Left ventricle myocardium inferior (tissue), 1 donor: ENCODE results near the gene GRM8. TPM values are rescaled to one million over a fixed set of nuclear protein-coding genes. Genes with fewer than 3 reads are reported as not detected.

Experiments
- DNase-seq: peaks from one replicate; pipeline ENCODE4 v3.0.0-alpha.2; 2020
- H3K27ac ChIP-seq: fragments of 200-600 bp; replicated peaks from 2 replicates; pipeline ENCODE4 v1.8.0; 2021
- H3K27me3 ChIP-seq: fragments of 200-600 bp; 2 replicates; pipeline ENCODE4 v1.8.0; 2021; ENCODE audit warnings: low read depth
- H3K36me3 ChIP-seq: fragments of 200-600 bp; 2 replicates; pipeline ENCODE4 v1.8.0; 2021
- H3K4me1 ChIP-seq: fragments of 200-600 bp; 2 replicates; pipeline ENCODE4 v1.8.0; 2021
- H3K4me3 ChIP-seq: fragments of 200-600 bp; 2 replicates; pipeline ENCODE4 v1.8.0; 2021; ENCODE audit warnings: mild to moderate bottlenecking, moderate library complexity
- H3K9me3 ChIP-seq: fragments of 200-600 bp; replicated peaks from 2 replicates; pipeline ENCODE4 v1.8.0; 2021
- intact Hi-C: fragments of 100-400 bp; cut with micrococcal nuclease; formaldehyde crosslinking; loops from one replicate; pipeline ENCODE4 v1.11.0; 2022
- total RNA-seq: library from RNA; stranded (reverse); fragmentation: NEBNext Ultra II Directional; extraction: Animal tissue kit (Norgen Biotek cat#: 25700); gene quantifications from one replicate; pipeline ENCODE4 v1.2.1, GENCODE V29; 2021
- TF ChIP-seq, protein P1 (sequence below): fragments of 200-600 bp; IDR thresholded peaks from 2 replicates; pipeline ENCODE4 v1.8.0; 2021; ENCODE audit warnings: antibody characterized with exemption, mild to moderate bottlenecking, borderline replicate concordance
- donor health status: DM: no; HTN: yes; CAD: no; lungs with severe emphysema.

The GRM8 gene
- total RNA-seq, 1 donor from 2014 or later: 0.69 TPM

- intact Hi-C loops: no loop called here
- Histone ChIP-seq H3K27ac (no peak overlapping the region), H3K9me3 (no peaks in the 10 kb centered on the region), H3K27me3 (no peaks in the 10 kb centered on the region), H3K36me3 (no peaks in the 10 kb centered on the region), H3K4me1 (no peaks in the 10 kb centered on the region), H3K4me3 (no peak overlapping the region)
- TF ChIP-seq, protein P1, sequence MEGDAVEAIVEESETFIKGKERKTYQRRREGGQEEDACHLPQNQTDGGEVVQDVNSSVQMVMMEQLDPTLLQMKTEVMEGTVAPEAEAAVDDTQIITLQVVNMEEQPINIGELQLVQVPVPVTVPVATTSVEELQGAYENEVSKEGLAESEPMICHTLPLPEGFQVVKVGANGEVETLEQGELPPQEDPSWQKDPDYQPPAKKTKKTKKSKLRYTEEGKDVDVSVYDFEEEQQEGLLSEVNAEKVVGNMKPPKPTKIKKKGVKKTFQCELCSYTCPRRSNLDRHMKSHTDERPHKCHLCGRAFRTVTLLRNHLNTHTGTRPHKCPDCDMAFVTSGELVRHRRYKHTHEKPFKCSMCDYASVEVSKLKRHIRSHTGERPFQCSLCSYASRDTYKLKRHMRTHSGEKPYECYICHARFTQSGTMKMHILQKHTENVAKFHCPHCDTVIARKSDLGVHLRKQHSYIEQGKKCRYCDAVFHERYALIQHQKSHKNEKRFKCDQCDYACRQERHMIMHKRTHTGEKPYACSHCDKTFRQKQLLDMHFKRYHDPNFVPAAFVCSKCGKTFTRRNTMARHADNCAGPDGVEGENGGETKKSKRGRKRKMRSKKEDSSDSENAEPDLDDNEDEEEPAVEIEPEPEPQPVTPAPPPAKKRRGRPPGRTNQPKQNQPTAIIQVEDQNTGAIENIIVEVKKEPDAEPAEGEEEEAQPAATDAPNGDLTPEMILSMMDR: no peak
- DNase-seq: no peak
Measured at GRCh38 chr7:126658684-126659083, 594.1 kb downstream of the GRM8 start.

- TF ChIP-seq, protein P1: no peak
- no peaks in the 10 kb centered on the region for H3K36me3 ChIP-seq
- no peak overlapping the region for H3K4me3 ChIP-seq
- intact Hi-C loops: no loop called here
- H3K27ac ChIP-seq: no peak overlapping the region
- H3K27me3 ChIP-seq: no peaks in the 10 kb centered on the region
- no peaks in the 10 kb centered on the region for H3K4me1 ChIP-seq
- H3K9me3 ChIP-seq: no peaks in the 10 kb centered on the region
- DNase-seq: no peak
Measured at GRCh38 chr7:126657599-126658358, 595.0 kb downstream of the GRM8 start.

DNA sequence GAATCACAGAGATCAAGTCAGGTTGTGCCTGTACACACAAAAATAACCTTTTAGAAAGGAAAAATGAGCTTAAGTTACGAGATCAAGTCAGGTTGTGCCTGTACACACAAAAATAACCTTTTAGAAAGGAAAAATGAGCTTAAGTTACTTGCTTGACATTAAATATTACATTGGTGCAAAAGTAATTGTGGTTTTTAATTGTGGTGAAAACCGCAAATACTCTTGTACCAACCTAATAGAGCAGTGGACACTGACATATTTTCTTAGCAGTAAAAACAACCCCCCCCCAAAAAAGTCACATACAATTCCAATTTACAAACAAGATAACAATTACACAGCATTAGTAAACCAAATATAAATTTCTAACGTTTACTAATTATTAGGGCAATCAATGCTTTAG is 595.6 kb downstream of the GRM8 start:
- DNase-seq: no peak
- no peak overlapping the region for H3K27ac ChIP-seq
- no peaks in the 10 kb centered on the region for H3K36me3 ChIP-seq
- TF ChIP-seq, protein P1: no peak
- no peaks in the 10 kb centered on the region for H3K27me3 ChIP-seq
- no peaks in the 10 kb centered on the region for H3K4me1 ChIP-seq
- no peaks in the 10 kb centered on the region for H3K9me3 ChIP-seq
- intact Hi-C loops: no loop called here
- H3K4me3 ChIP-seq: no peak overlapping the region

- intact Hi-C loops: no loop called here
- TF ChIP-seq, protein P1: no peak
- Histone ChIP-seq H3K27ac (no peak overlapping the region), H3K4me1 (no peaks in the 10 kb centered on the region), H3K4me3 (no peak overlapping the region), H3K9me3 (no peaks in the 10 kb centered on the region), H3K27me3 (no peaks in the 10 kb centered on the region), H3K36me3 (no peaks in the 10 kb centered on the region)
- no peak for DNase-seq
Measured at GRCh38 chr7:126656165-126656564, 596.6 kb downstream of the GRM8 start.

DNA sequence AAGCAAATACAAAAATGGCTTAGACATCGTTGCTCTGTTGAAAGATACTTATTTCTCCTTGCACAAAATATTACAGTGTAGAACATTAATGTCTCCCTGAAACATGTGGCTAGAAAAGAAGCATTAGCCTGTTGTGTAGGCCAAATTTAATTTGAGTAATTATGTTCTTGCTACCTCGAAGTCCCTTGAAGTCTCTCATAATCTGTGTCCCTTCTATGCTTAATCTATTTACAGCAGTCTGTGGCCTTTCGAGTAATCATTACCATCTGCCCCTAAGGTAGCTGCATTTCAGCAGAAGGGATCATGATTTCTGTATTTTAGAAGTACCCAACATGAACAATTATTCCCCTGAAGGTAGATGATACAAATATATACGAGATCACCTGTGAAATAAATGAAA is 615.2 kb downstream of the GRM8 start:
- DNase-seq: no peak
- H3K27me3 ChIP-seq: no peaks in the 10 kb centered on the region
- H3K36me3 ChIP-seq: no peaks in the 10 kb centered on the region
- H3K27ac ChIP-seq: no peak overlapping the region
- H3K4me3 ChIP-seq: no peak overlapping the region
- TF ChIP-seq, protein P1: no peak
- intact Hi-C loops: no loop called here
- no peaks in the 10 kb centered on the region for H3K4me1 ChIP-seq
- no peaks in the 10 kb centered on the region for H3K9me3 ChIP-seq
